GM12878 (cell line): ENCODE measurements around the gene RPGR. TPM values are rescaled to one million over a fixed set of nuclear protein-coding genes. Genes with fewer than 3 reads are reported as not detected.

Source experiments
- ATAC-seq: fragments of 200-7000 bp; cut with Tn5 transposase; 3 replicates; pipeline ENCODE4 v1.9.1; 2020; ENCODE audit warnings: mild to moderate bottlenecking, moderate library complexity
- BruUV-seq: library from RNA; stranded (reverse); fragments of 400-500 nt; replicated peaks from 2 replicates; lab custom pipeline; 2021; lab: Mats Ljungman, UMichigan
- CTCF ChIA-PET: fragments of 300-600 bp; sonication (Branson Sonifier 250); formaldehyde crosslinking; extraction: SDS; loops from one replicate; lab custom pipeline; 2021; ENCODE audit warnings: inconsistent platforms; lab: Yijun Ruan, JAX
- POLR2A ChIA-PET: fragments of 350-600 bp; formaldehyde crosslinking; extraction: SDS; loops from one replicate; lab custom pipeline; 2021; ENCODE audit warnings: inconsistent platforms; lab: Charles Lee
- RAD21 ChIA-PET: fragments of 300-600 bp; sonication (Branson Sonifier 250); formaldehyde crosslinking; loops from one replicate; lab custom pipeline; 2023; ENCODE audit warnings: antibody characterized with exemption; ENCODE audit not compliant: unreplicated experiment; lab: Charles Lee
- SMC1A ChIA-PET: fragments of 300-600 bp; sonication (Branson Sonifier 250); formaldehyde crosslinking; loops from one replicate; lab custom pipeline; 2023; ENCODE audit not compliant: unreplicated experiment, uncharacterized antibody; lab: Charles Lee
- DNase-seq: peaks from one replicate; pipeline ENCODE4 v3.0.0-alpha.2; 2011; ENCODE audit warnings: low read depth, low spot score
- FAIRE-seq: peaks from 3 replicates; lab custom pipeline; 2011; peaks lifted over from hg19 to GRCh38; lab: Jason Lieb, UNC
- H2AFZ ChIP-seq: 2 replicates; pipeline ENCODE4 v1.6.0; 2011; ENCODE audit warnings: low read depth, low read length, control low read depth; ENCODE audit not compliant: control insufficient read depth
- H3K27ac ChIP-seq: 2 replicates; pipeline ENCODE4 v1.5.1; 2011; ENCODE audit warnings: control low read depth; ENCODE audit not compliant: control insufficient read depth, insufficient read depth
- H3K27me3 ChIP-seq, 2 experiments: replicated peaks in 1 of 2; 2 replicates each; pipeline versions ENCODE4 v1.6.0 to v1.6.1; 2011; ENCODE audit warnings: low read length in 1 of 2; ENCODE audit not compliant: control insufficient read depth in 2 of 2, insufficient read depth in 2 of 2
- H3K36me3 ChIP-seq, 2 experiments: 2 replicates each; pipeline ENCODE4 v1.5.1; 2011; ENCODE audit warnings: low read length in 1 of 2; ENCODE audit not compliant: control insufficient read depth in 2 of 2, insufficient read depth in 2 of 2
- H3K4me1 ChIP-seq: 2 replicates; pipeline ENCODE4 v1.6.1; 2011; ENCODE audit warnings: mild to moderate bottlenecking, low read length, moderate library complexity, mixed read lengths; ENCODE audit not compliant: control insufficient read depth, insufficient read depth
- H3K4me2 ChIP-seq: 2 replicates; pipeline ENCODE4 v1.6.0; 2011; ENCODE audit warnings: control low read depth; ENCODE audit not compliant: control insufficient read depth, insufficient read depth
- H3K4me3 ChIP-seq: fragments of 200-600 bp; sonication (generic); 2 replicates; pipeline ENCODE4 v1.5.1; 2016
- H3K79me2 ChIP-seq: 2 replicates; pipeline ENCODE4 v1.6.0; 2011; ENCODE audit warnings: low read length; ENCODE audit not compliant: control insufficient read depth, insufficient read depth
- H3K9ac ChIP-seq: 2 replicates; pipeline ENCODE4 v1.8.0; 2011; ENCODE audit warnings: low read length, control low read depth, mixed read lengths; ENCODE audit not compliant: control insufficient read depth, insufficient read depth
- H3K9me3 ChIP-seq: replicated peaks from 3 replicates; pipeline ENCODE4 v1.5.1; 2011; ENCODE audit warnings: mild to moderate bottlenecking, low read length; ENCODE audit not compliant: control insufficient read depth, insufficient read depth
- H4K20me1 ChIP-seq: 2 replicates; pipeline ENCODE4 v1.6.0; 2011; ENCODE audit not compliant: control insufficient read depth, insufficient read depth
- E4F1 ChIP-seq: fragments of 450-650 bp; IDR thresholded peaks from 2 replicates; pipeline ENCODE4 v1.6.1; 2018; ENCODE audit warnings: borderline replicate concordance, mild to moderate bottlenecking; ENCODE audit not compliant: partially characterized antibody
- GABPA ChIP-seq: IDR thresholded peaks from 2 replicates; pipeline ENCODE4 v1.6.1; 2014; ENCODE audit warnings: antibody characterized with exemption, low read depth, mild to moderate bottlenecking, inconsistent platforms
- JUNB ChIP-seq: IDR thresholded peaks from 2 replicates; pipeline ENCODE4 v1.6.1; 2016; ENCODE audit warnings: antibody characterized with exemption, mild to moderate bottlenecking
- MXI1 ChIP-seq: fragments of 150-350 bp; IDR thresholded peaks from 2 replicates; pipeline ENCODE4 v1.6.1; 2011; ENCODE audit warnings: low read depth, mild to moderate bottlenecking, inconsistent platforms, low read length, improper control_type of control experiment
- NFXL1 ChIP-seq: fragments of 450-650 bp; IDR thresholded peaks from 2 replicates; pipeline ENCODE4 v1.6.1; 2017; ENCODE audit warnings: antibody characterized with exemption, mild to moderate bottlenecking, borderline replicate concordance
- NR2C1 ChIP-seq: fragments of 450-650 bp; IDR thresholded peaks from 2 replicates; pipeline ENCODE4 v1.6.1; 2017; ENCODE audit warnings: antibody characterized with exemption, mild to moderate bottlenecking, moderate library complexity
- NR2C2 ChIP-seq: IDR thresholded peaks from 2 replicates; pipeline ENCODE4 v1.6.1; 2011; ENCODE audit warnings: borderline replicate concordance, low read depth; ENCODE audit not compliant: control insufficient read depth, insufficient read length
- RB1 ChIP-seq: fragments of 450-650 bp; formaldehyde crosslinking; IDR thresholded peaks from 2 replicates; pipeline ENCODE4 v1.6.1; 2017; ENCODE audit warnings: mild to moderate bottlenecking, borderline replicate concordance
- TCF3 ChIP-seq: IDR thresholded peaks from 2 replicates; pipeline ENCODE4 v1.6.1; 2012; ENCODE audit warnings: low read depth, mild to moderate bottlenecking, low read length, borderline replicate concordance; ENCODE audit not compliant: insufficient read depth
- TCF7 ChIP-seq: IDR thresholded peaks from 2 replicates; pipeline ENCODE4 v1.6.1; 2014; ENCODE audit warnings: antibody characterized with exemption, borderline replicate concordance
- ZBED1 ChIP-seq: IDR thresholded peaks from 2 replicates; pipeline ENCODE4 v1.6.1; 2016; ENCODE audit warnings: borderline replicate concordance
- ZBTB40 ChIP-seq: fragments of 450-650 bp; IDR thresholded peaks from 2 replicates; pipeline ENCODE4 v1.6.1; 2016; ENCODE audit warnings: mild to moderate bottlenecking, moderate library complexity, borderline replicate concordance
- WGBS: methylation state at CpG from one replicate; pipeline ENCODE4 v1.1.6; 2016; ENCODE audit warnings: low lambda C conversion rate; ENCODE audit not compliant: insufficient replicate concordance, insufficient coverage; ENCODE audit errors: missing lambda C conversion rate; 5-methylcytosine and 5-hydroxymethylcytosine counted together
- in situ Hi-C: fragments of 300-500 bp; cut with MboI; formaldehyde crosslinking; loops from 9 replicates; pipeline ENCODE4 v1.14.3; 2018; ENCODE audit warnings: mixed read lengths
- intact Hi-C: fragments of 100-400 bp; cut with micrococcal nuclease; formaldehyde crosslinking; loops from one replicate; pipeline ENCODE4 v1.14.2; 2022; ENCODE audit not compliant: unreplicated experiment
- polyA plus RNA-seq, 11 experiments: library from polyadenylated mRNA; depleted of rRNA in 4 of 11; unstranded in 6 of 11; stranded (reverse) in 5 of 11; fragments of >200 nt; fragmentation: Nextera tagmentation in 4 of 11; fragmentation: Illumina TruSeq in 1 of 11; extraction: Ambion mirVana in 4 of 11; extraction: Trizol in 1 of 11; gene quantifications; 1 replicate in 1 of 11; 2 replicates in 10 of 11; pipeline versions ENCODE4 v1.2.1 to v1.2.3, GENCODE V29; 2011 to 2016; ENCODE audit warnings: inconsistent platforms in 2 of 11, missing spikeins in 2 of 11, low read depth in 1 of 11
- total RNA-seq, 4 experiments: library from RNA; depleted of rRNA in 3 of 4; stranded (reverse); fragments of >200 nt in 3 of 4; fragmentation: Illumina TruSeq in 1 of 4; extraction: Trizol in 1 of 4; gene quantifications; 2 replicates each; pipeline versions ENCODE4 v1.2.1 to v1.2.3, GENCODE V29; 2013 to 2021
- TF ChIP-seq, protein P1 (sequence below): IDR thresholded peaks from 2 replicates; pipeline ENCODE4 v1.6.1; 2012; ENCODE audit warnings: mild to moderate bottlenecking, low read depth, low read length

RPGR gene
- total and polyA plus RNA-seq, 10 of the 15 experiments (the other 5 are each of a cell fraction or from before 2014, with no cell fraction given), result 5.5 to 13.4 (median 7.6) TPM

DNA sequence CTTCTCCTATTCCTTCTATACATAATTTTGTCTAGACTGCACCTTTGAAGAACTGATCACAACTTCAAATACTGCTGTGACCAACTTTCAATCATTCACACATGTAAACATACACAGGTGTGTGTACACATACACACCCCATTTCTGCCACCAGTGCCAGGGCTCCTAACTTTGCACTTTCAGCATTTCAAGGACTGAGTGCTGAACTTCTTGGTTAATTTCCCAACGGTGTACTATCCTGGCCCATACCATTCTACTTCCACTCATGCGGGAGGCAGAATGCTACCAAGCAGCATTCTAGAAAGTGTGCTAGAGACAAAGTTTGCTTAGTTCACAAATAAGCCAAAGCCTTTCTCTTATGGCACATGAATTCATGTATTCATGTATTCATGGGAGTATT lies 51.2 kb downstream of the RPGR start:
- ATAC-seq, result no peak
- intact Hi-C loops, result loop anchor here (10.0 kb wide), 2 partner anchors 171 to 491 kb away; partner anchors contain the start of gene CYBB
- RAD21 ChIA-PET, result interaction anchor here (1.7 kb wide), 1 partner anchor 51 kb away, joined by 6 read pairs; the partner anchor contains the start of gene RPGR
- TF ChIP-seq NFXL1, result no peak
- no peak for TF ChIP-seq NR2C2
- no peak for TF ChIP-seq GABPA
- TF ChIP-seq ZBTB40, result no peak
- no peak for TF ChIP-seq ZBED1
- TF ChIP-seq MXI1, result no peak
- TF ChIP-seq E4F1, result no peak
- no peak for TF ChIP-seq JUNB
- no peak for TF ChIP-seq NR2C1
- no peak for TF ChIP-seq RB1
- no peak for TF ChIP-seq TCF3
- no peak for TF ChIP-seq TCF7
- TF ChIP-seq, protein P1, sequence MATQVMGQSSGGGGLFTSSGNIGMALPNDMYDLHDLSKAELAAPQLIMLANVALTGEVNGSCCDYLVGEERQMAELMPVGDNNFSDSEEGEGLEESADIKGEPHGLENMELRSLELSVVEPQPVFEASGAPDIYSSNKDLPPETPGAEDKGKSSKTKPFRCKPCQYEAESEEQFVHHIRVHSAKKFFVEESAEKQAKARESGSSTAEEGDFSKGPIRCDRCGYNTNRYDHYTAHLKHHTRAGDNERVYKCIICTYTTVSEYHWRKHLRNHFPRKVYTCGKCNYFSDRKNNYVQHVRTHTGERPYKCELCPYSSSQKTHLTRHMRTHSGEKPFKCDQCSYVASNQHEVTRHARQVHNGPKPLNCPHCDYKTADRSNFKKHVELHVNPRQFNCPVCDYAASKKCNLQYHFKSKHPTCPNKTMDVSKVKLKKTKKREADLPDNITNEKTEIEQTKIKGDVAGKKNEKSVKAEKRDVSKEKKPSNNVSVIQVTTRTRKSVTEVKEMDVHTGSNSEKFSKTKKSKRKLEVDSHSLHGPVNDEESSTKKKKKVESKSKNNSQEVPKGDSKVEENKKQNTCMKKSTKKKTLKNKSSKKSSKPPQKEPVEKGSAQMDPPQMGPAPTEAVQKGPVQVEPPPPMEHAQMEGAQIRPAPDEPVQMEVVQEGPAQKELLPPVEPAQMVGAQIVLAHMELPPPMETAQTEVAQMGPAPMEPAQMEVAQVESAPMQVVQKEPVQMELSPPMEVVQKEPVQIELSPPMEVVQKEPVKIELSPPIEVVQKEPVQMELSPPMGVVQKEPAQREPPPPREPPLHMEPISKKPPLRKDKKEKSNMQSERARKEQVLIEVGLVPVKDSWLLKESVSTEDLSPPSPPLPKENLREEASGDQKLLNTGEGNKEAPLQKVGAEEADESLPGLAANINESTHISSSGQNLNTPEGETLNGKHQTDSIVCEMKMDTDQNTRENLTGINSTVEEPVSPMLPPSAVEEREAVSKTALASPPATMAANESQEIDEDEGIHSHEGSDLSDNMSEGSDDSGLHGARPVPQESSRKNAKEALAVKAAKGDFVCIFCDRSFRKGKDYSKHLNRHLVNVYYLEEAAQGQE, result no peak

More for the DNA sequence above, 51.2 kb downstream of the RPGR start:
- 78% methylated on average over 2 of the region's 2 CpGs for WGBS
- H3K4me3 ChIP-seq, result no peak overlapping the region
- in situ Hi-C loops, result no loop called here
- ChIA-PET CTCF (interaction anchor here (0.8 kb wide), 1 partner anchor 51 kb away, joined by 4 read pairs; the partner anchor contains the start of gene RPGR), POLR2A (no interaction called here), SMC1A (interaction anchor here (1.0 to 3.7 kb wide), 2 partner anchors 51 to 530 kb away, joined by 3 to 16 read pairs; partner anchors contain the start of gene RPGR)
- no peaks in the 10 kb centered on the region for H3K36me3 ChIP-seq
- H3K27ac ChIP-seq, result no peak overlapping the region
- H2AFZ ChIP-seq, result no peak overlapping the region
- H3K79me2 ChIP-seq, result no peaks in the 10 kb centered on the region
- DNase-seq (no peak), FAIRE-seq (no peak)
- no peak overlapping the region for H3K4me2 ChIP-seq
- no peaks in the 10 kb centered on the region for H3K27me3 ChIP-seq
- no TSS peak for BruUV-seq
- no peaks in the 10 kb centered on the region for H3K9me3 ChIP-seq
- no peak overlapping the region for H3K9ac ChIP-seq
- no peaks in the 10 kb centered on the region; the same call in 1 of the 2 replicates for H3K4me1 ChIP-seq
- H4K20me1 ChIP-seq, result no peaks in the 10 kb centered on the region
